ENCODE measurements around the gene KIF25.

- TF ChIP-seq CTCF (IDR thresholded peaks at IDR 0.05; ENCODE audit: poor library complexity, severe bottlenecking) (no peak), EP300 (conservative IDR thresholded peaks at IDR 0.05; ENCODE audit: poor library complexity, severe bottlenecking) (no peak), POLR2AphosphoS5 (IDR thresholded peaks at IDR 0.05) (no peak), REST (IDR thresholded peaks at IDR 0.05; ENCODE audit: borderline replicate concordance) (no peak), SMC3 (conservative IDR thresholded peaks at IDR 0.05; ENCODE audit: poor library complexity) (no peak), EZH2 (IDR thresholded peaks at IDR 0.05; ENCODE audit: borderline replicate concordance, insufficient read depth, low read length, poor library complexity, severe bottlenecking) (no peak)
These were observed 10.3 kb downstream of the KIF25 start for GRCh38 chr6:168007592-168008338.
